Measurements from ENCODE around the gene ZNF341. TPM values are rescaled to one million over a fixed set of nuclear protein-coding genes. Genes with fewer than 3 reads are reported as not detected.

ZNF341 gene
- total RNA-seq, 1 donor from 2014 or later, result 4.2 TPM

DNA sequence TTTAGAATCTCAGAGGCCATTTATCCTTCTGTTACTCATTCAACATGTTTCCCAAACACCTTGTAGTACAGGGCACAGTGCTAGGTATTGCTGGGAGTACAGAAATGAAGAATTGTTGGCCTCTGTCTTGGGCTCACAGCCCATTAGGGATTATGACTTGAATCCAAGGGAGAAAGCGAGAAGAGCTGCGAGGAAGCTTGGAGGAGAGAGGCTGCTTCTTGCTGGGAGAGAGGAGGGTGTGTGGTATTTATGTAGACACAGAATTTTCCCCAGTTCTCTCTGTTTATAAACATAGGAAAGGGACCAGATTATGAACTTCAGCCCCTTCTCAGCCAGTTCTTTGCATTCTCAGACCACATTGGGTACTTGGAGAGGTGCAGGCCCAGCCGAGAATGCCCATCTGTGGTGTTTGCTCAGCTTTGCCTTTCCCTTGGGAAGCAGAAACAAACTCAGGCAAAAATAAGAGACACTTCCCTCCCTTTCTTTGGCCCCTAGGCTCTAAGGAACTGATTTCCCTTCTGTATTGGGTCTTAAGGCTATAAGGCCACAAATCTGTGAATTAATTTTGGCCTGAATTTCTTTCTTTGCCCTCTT lies 97.3 kb downstream of the ZNF341 start:
- Histone ChIP-seq H3K27ac (peak overlapping the region; percentile 61), H3K4me1 (peaks cover 96% of the 10 kb centered on the region), H3K27me3 (no peaks in the 10 kb centered on the region), H3K9me3 (no peaks in the 10 kb centered on the region), H3K4me3 (no peak overlapping the region), H3K36me3 (no peaks in the 10 kb centered on the region)
- TF ChIP-seq POLR2AphosphoS5 (IDR thresholded peaks at IDR 0.05; ENCODE audit: insufficient read depth in 1 of 2, low read depth in 1 of 2) (no peak), POLR2A (IDR thresholded peaks at IDR 0.05) (no peak)
- TF ChIP-seq, protein P1, sequence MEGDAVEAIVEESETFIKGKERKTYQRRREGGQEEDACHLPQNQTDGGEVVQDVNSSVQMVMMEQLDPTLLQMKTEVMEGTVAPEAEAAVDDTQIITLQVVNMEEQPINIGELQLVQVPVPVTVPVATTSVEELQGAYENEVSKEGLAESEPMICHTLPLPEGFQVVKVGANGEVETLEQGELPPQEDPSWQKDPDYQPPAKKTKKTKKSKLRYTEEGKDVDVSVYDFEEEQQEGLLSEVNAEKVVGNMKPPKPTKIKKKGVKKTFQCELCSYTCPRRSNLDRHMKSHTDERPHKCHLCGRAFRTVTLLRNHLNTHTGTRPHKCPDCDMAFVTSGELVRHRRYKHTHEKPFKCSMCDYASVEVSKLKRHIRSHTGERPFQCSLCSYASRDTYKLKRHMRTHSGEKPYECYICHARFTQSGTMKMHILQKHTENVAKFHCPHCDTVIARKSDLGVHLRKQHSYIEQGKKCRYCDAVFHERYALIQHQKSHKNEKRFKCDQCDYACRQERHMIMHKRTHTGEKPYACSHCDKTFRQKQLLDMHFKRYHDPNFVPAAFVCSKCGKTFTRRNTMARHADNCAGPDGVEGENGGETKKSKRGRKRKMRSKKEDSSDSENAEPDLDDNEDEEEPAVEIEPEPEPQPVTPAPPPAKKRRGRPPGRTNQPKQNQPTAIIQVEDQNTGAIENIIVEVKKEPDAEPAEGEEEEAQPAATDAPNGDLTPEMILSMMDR (IDR thresholded peaks at IDR 0.05), result no peak
- no peak for DNase-seq (ENCODE audit: extremely low spot score in 2 of 2)
- intact Hi-C loops (cut with DNase I), result no loop called here

DNA sequence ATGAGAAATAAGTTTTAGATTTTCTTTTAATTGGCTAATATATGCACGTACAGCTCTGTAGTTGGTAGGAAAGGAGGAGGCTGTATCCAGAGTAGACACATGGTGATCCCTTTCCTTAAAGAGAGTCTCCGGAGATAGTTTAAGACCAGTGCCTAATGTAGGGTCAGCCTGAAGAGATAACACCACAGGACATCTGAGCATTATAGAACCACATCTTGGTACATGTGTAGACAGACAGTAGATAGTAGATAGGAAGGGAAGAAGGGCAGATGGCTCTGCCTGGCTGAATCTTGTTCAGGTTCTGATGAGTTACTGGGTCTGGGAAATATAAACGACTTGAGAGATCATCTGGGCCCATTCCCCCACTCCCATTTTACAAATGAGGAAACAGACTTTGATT lies 97.8 kb downstream of the ZNF341 start:
- DNase-seq (ENCODE audit: extremely low spot score in 2 of 2), result no peak
- no peak overlapping the region for H3K4me3 ChIP-seq
- H3K4me1 ChIP-seq, result peaks cover 90% of the 10 kb centered on the region
- no peaks in the 10 kb centered on the region for H3K27me3 ChIP-seq
- no peaks in the 10 kb centered on the region for H3K9me3 ChIP-seq
- no peaks in the 10 kb centered on the region for H3K36me3 ChIP-seq
- intact Hi-C loops (cut with DNase I), result no loop called here
- TF ChIP-seq POLR2A (IDR thresholded peaks at IDR 0.05) (no peak), POLR2AphosphoS5 (IDR thresholded peaks at IDR 0.05; ENCODE audit: insufficient read depth in 1 of 2, low read depth in 1 of 2) (no peak)
- TF ChIP-seq, protein P1 (IDR thresholded peaks at IDR 0.05), result no peak
- peak overlapping the region; percentile 61 for H3K27ac ChIP-seq

DNA sequence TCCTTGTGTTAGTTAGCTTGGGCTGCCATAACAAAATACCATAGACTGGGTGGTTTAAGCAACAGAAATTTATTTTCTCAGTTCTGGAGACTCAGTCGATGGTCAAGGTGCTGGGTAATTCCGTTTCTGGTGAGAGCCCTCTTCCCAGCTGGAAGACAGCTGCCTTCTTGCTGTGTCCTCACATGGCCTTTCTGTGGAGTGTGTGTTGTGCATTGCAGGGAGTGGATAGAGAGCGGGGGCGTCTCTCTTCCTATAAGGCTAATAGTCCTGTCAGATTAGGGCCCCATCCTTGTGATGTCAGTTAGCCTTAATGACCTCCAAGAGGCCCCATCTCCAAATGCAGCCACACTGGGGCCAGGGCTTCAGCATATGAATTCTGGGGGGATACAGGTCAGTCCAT lies 98.6 kb downstream of the ZNF341 start:
- no peaks in the 10 kb centered on the region for H3K36me3 ChIP-seq
- peaks cover 85% of the 10 kb centered on the region for H3K4me1 ChIP-seq
- no peak for DNase-seq (ENCODE audit: extremely low spot score in 2 of 2)
- intact Hi-C loops (cut with DNase I), result no loop called here
- no peaks in the 10 kb centered on the region for H3K9me3 ChIP-seq
- no peaks in the 10 kb centered on the region for H3K27me3 ChIP-seq
- no peak overlapping the region for H3K27ac ChIP-seq
- no peak overlapping the region for H3K4me3 ChIP-seq
- TF ChIP-seq POLR2A (IDR thresholded peaks at IDR 0.05) (no peak), POLR2AphosphoS5 (IDR thresholded peaks at IDR 0.05; ENCODE audit: insufficient read depth in 1 of 2, low read depth in 1 of 2) (no peak)
- TF ChIP-seq, protein P1 (IDR thresholded peaks at IDR 0.05), result no peak

DNA sequence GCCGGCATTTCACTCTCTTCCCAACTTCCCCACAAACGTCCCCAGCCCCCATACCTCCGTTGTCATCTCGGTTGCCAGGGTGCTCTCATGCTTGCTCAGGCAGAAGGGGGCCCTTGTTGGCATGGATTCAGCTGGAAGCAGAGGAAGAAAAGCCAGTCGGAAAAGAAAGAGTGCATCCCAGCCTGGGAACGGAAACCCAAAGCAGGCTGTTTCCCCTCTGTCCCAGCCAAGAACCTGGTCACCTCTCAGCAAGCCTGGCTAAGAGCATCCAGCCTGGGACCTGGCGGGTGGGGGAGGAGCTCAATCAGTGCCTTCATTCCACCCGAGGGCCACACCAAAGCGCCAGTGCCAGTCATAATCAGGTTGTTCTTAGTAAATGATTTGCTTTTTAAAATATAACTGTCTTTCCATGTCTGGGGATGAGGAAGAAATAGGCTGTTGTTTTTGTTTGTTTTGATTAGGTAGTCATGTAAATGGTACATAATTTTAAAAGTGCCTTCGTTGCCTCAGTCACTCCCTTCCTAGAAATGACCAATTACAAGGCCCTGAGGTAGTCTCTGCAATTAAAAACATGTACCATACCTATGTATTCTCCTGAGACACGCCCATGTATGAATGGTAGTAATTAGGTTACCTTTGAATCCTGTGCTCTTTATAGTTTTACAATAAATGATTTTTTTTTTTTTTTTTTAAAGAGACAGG lies 100.5 kb downstream of the ZNF341 start:
- Histone ChIP-seq H3K36me3 (no peaks in the 10 kb centered on the region), H3K27ac (no peak overlapping the region), H3K4me1 (peaks cover 81% of the 10 kb centered on the region), H3K9me3 (no peaks in the 10 kb centered on the region), H3K27me3 (no peaks in the 10 kb centered on the region), H3K4me3 (no peak overlapping the region)
- TF ChIP-seq POLR2AphosphoS5 (IDR thresholded peaks at IDR 0.05; ENCODE audit: insufficient read depth in 1 of 2, low read depth in 1 of 2), result no peak
- no peak for TF ChIP-seq POLR2A (IDR thresholded peaks at IDR 0.05)
- TF ChIP-seq, protein P1 (IDR thresholded peaks at IDR 0.05), result no peak
- DNase-seq (ENCODE audit: extremely low spot score in 2 of 2), result no peak
- intact Hi-C loops (cut with DNase I), result no loop called here

DNA sequence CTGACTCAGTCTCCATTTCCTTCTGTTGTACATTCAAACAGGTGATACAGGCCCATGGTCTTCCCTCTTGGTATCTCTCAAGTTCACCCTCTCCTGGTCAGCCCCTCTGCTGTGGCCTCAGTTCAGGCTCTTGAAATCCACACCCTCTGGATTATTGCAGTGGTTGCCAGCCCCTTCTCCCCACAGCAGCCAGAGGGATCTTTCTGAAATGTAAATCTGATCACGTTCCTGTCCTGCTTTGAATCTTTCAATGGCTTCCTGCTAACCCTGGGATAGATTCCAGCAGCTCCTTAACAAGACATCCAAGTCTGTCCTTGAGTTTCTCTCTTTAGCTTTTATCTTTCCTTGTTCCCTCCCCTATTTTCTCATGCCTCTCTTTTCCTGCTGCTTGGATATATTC lies 101.5 kb downstream of the ZNF341 start:
- Histone ChIP-seq H3K9me3 (no peaks in the 10 kb centered on the region), H3K27me3 (no peaks in the 10 kb centered on the region), H3K4me3 (no peak overlapping the region), H3K4me1 (peaks cover 81% of the 10 kb centered on the region), H3K27ac (no peak overlapping the region), H3K36me3 (no peaks in the 10 kb centered on the region)
- intact Hi-C loops (cut with DNase I), result no loop called here
- DNase-seq (ENCODE audit: extremely low spot score in 2 of 2), result no peak
- TF ChIP-seq, protein P1 (IDR thresholded peaks at IDR 0.05), result no peak
- TF ChIP-seq POLR2AphosphoS5 (IDR thresholded peaks at IDR 0.05; ENCODE audit: insufficient read depth in 1 of 2, low read depth in 1 of 2) (no peak), POLR2A (IDR thresholded peaks at IDR 0.05) (no peak)
